ENCODE data around the gene LRPAP1.
A peak's percentile ranks its signal among the peaks of the same experiment; 100 is the strongest.

GRCh38 chr4:3480528-3481112, 51.6 kb downstream of the LRPAP1 start:
- peak; percentile 97 for TF ChIP-seq CTCF (conservative IDR thresholded peaks at IDR 0.05)
- no peak for TF ChIP-seq EZH2 (IDR thresholded peaks at IDR 0.05; ENCODE audit: low read depth)

Measured in PC-9 (cell line).